Gastrocnemius medialis (tissue), 4 donors: ENCODE data around the gene SYCP3.

Experiments
- POLR2A ChIP-seq, 2 donors: fragments of 450-650 bp; IDR thresholded peaks; one replicate each; pipeline ENCODE4 v1.6.1; 2017; ENCODE audit warnings: antibody characterized with exemption in 2 of 2, mild to moderate bottlenecking in 2 of 2, moderate library complexity in 2 of 2
- TF ChIP-seq, protein P1 (sequence below), 5 experiments: fragments of 450-650 bp in 3 of 5; fragments of 200-600 bp in 2 of 5; sonication (generic) in 2 of 5; IDR thresholded peaks in 4 of 5; conservative IDR thresholded peaks in 1 of 5; 1 replicate in 4 of 5; 2 replicates in 1 of 5; pipeline ENCODE4 v1.5.1; 2016 to 2019; ENCODE audit warnings: antibody characterized with exemption in 5 of 5, mild to moderate bottlenecking in 3 of 5, moderate library complexity in 3 of 5

DNA sequence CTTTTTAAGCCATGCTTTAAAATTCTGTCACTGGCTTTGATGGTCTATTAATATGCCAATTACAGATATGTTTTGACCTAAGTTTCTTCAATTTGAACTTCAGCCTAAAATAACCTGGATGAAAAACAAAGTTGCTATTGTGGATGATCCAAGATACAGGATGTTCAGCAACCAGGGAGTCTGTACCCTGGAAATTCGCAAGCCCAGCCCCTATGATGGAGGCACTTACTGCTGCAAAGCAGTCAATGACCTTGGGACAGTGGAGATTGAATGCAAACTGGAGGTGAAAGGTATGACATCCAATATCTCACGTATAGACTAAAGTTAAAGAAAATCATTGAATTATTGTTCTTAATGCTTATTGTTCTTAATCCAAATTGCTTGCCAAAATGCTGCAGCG lies 59.0 kb downstream of the SYCP3 start:
- TF ChIP-seq, protein P1, sequence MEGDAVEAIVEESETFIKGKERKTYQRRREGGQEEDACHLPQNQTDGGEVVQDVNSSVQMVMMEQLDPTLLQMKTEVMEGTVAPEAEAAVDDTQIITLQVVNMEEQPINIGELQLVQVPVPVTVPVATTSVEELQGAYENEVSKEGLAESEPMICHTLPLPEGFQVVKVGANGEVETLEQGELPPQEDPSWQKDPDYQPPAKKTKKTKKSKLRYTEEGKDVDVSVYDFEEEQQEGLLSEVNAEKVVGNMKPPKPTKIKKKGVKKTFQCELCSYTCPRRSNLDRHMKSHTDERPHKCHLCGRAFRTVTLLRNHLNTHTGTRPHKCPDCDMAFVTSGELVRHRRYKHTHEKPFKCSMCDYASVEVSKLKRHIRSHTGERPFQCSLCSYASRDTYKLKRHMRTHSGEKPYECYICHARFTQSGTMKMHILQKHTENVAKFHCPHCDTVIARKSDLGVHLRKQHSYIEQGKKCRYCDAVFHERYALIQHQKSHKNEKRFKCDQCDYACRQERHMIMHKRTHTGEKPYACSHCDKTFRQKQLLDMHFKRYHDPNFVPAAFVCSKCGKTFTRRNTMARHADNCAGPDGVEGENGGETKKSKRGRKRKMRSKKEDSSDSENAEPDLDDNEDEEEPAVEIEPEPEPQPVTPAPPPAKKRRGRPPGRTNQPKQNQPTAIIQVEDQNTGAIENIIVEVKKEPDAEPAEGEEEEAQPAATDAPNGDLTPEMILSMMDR (IDR thresholded peaks at IDR 0.05 in 4 of 5, conservative IDR thresholded peaks at IDR 0.05 in 1 of 5), result no peak
- no peak for TF ChIP-seq POLR2A (IDR thresholded peaks at IDR 0.05)
